Measurements from ENCODE around the gene SMIM44.

The SMIM44 gene

DNA sequence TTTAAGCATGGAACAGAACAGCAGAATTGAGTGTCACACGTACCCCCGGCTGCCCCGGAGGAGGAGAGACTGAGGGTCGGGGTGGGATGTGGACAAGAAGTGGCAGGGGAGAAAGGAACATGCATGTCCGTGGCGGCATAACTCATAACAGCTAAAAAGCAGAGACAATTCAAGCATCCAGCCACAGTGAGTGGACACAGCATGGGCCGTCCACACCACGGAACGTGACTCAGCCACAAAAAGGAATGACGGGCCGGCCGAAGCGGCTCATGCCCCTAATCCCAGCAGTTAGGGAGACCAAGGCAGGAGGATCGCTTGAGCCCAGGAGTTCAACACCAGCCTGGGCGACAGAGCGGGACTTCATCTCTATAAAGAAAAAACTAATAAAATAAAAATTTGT is 9.7 kb upstream of the SMIM44 start:
- TF ChIP-seq, protein P1, sequence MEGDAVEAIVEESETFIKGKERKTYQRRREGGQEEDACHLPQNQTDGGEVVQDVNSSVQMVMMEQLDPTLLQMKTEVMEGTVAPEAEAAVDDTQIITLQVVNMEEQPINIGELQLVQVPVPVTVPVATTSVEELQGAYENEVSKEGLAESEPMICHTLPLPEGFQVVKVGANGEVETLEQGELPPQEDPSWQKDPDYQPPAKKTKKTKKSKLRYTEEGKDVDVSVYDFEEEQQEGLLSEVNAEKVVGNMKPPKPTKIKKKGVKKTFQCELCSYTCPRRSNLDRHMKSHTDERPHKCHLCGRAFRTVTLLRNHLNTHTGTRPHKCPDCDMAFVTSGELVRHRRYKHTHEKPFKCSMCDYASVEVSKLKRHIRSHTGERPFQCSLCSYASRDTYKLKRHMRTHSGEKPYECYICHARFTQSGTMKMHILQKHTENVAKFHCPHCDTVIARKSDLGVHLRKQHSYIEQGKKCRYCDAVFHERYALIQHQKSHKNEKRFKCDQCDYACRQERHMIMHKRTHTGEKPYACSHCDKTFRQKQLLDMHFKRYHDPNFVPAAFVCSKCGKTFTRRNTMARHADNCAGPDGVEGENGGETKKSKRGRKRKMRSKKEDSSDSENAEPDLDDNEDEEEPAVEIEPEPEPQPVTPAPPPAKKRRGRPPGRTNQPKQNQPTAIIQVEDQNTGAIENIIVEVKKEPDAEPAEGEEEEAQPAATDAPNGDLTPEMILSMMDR (conservative IDR thresholded peaks at IDR 0.05; ENCODE audit: low read length), result no peak
- H3K4me3 ChIP-seq (ENCODE audit: low read length), result no peak overlapping the region
- DNase-seq (ENCODE audit: low read depth), result no peak

DNA sequence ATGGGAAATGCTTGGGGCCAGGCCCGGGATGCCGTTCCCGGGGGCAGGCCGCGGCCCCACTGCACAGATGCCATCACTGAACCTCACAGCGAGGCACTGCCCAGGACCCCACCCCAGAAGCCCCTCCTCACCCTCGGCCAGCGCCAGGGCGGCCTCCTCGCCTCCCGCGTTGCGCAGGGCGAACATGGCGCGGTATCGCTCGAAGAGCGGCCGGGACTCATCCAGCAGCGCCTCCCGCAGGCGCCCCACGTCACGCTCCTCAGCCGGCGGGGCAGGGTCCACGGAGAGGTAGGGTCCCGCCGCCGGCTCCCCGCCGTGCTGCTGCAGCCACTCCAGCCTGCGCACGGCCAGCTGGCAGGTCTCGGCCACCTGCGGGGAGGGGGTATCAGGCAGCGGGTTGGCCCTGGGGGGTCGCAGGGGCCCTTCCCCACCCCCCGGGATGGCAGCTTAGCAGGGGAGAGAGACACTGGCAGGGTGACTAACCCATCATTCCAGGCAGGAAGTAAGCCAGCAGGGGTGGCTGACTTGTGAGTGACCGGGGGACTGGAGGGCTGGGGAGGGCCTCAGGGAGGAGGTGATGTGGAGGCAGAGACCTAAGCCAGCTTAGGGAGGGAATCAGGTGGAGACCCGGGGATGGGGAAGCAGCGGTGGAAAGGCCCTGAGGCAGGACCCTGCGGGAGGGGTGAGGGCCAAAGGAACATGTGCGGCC is 9.0 kb upstream of the SMIM44 start:
- TF ChIP-seq, protein P1 (conservative IDR thresholded peaks at IDR 0.05; ENCODE audit: low read length), result no peak
- DNase-seq (ENCODE audit: low read depth), result no peak
- no peak overlapping the region for H3K4me3 ChIP-seq (ENCODE audit: low read length)

DNA sequence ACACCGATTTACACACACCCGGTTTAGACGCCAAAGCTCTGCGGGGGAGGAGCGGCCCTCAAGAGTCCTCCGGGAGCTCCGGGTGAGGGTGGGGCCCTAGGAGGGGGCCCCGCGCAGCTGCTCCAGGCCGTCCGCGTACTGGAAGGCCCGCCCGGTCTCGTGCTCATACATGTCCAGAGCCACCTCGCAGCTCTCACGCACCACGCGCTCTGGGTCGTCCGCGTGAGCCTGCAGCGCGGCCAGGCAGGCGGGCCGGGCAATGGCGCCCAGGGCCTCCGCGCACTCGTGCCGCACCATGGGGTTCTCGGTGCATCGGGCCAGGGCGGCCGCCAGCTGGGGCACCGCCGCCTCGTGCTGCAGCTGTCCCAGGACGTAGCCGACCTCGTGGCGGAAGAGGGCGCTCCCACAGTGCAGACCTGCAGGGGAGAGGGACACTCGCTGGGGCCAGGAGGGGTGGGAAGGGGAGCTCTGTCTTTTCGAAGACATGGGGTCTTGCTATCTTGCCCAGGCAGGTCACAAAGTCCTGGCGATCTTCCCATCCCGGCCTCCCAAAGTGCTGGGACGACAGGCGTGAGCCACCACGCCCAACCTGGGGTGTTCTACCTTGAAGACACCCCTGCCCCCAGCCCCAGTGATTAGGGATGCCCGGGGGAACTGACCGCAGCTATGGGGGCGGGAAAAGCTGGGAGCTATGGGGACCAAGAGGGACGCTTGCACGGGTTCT is 8.3 kb upstream of the SMIM44 start:
- H3K4me3 ChIP-seq (ENCODE audit: low read length), result no peak overlapping the region
- TF ChIP-seq, protein P1 (conservative IDR thresholded peaks at IDR 0.05; ENCODE audit: low read length), result no peak
- no peak for DNase-seq (ENCODE audit: low read depth)

DNA sequence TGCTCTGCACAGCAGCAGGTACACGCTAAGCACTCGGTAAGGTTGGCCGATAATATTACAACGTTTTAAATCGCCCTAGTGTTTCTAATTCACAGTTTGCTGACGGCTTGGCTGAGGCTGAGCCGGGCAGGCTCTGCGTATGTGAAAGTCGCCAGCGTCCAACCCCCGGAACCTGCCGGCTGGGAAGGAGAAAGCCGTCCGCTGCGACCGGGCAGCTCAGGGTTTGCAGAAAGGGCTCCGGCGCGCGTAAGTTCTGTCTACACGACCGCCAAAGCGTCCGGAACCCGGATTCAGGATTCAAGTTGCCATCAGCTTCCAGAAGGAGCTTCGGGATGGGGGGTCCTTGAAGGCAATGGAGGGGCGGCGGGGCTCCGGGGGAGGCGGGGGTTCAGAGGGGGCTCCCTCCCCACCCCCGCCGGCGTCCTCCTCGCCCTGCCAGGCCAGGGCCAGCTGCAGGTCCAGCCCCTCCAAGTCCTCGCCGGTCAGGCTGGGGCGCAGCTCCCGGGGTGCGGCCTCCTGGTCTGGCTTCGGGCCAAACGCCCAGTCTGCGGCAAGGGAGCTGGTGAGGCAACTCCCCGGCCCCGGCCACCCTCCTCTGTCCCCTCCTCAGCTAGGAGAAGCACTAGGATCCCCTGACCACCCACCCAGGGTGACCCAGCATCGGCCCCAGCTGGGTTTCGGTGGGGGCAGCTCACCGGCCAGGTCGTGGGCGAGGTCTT is 575 bp downstream of the SMIM44 start:
- TF ChIP-seq, protein P1 (conservative IDR thresholded peaks at IDR 0.05; ENCODE audit: low read length), result no peak
- no peak for DNase-seq (ENCODE audit: low read depth)
- no peak overlapping the region for H3K4me3 ChIP-seq (ENCODE audit: low read length)

DNA sequence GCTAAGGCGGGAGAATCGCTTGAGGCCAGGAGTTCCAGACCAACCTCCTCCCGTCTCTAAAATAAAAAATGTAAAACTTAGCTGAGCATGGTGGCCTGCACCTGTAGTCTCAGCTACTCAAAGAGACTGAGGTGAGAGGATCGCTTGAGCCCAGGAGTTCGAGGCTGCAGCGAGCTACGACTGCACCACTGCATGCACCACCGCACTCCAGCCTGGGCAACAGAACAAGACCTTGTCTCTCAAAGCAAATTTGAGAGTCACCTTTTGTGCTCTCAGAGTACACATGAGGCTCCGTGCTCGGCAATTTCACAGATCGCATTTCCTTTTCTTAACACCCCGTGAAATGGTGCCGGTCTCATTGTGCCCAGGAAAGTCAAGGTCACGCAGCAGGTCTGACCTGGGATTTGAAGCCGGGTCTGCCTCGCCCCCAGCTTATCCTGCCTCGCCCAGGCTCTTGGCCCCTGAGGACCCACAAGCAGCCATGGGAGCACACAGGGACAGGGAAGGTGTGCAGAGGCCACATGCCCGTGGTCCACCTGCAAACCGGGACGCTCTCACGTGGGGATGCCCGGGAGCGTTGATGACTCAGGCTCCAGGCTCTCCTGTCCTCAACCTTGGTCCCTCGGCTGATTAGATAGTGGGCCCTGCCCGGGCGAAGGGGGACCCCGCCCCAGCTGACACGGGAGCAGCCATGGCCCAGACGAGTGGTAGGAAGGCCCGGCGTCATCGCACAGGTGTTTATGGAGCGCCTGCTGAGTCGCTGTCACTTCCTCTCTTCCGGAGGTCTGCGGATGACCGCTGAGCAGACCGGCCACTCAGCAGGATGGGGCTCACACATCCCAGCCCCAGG is 1.8 kb downstream of the SMIM44 start:
- DNase-seq (ENCODE audit: low read depth), result no peak
- TF ChIP-seq, protein P1 (conservative IDR thresholded peaks at IDR 0.05; ENCODE audit: low read length), result no peak
- H3K4me3 ChIP-seq (ENCODE audit: low read length), result no peak overlapping the region

DNA sequence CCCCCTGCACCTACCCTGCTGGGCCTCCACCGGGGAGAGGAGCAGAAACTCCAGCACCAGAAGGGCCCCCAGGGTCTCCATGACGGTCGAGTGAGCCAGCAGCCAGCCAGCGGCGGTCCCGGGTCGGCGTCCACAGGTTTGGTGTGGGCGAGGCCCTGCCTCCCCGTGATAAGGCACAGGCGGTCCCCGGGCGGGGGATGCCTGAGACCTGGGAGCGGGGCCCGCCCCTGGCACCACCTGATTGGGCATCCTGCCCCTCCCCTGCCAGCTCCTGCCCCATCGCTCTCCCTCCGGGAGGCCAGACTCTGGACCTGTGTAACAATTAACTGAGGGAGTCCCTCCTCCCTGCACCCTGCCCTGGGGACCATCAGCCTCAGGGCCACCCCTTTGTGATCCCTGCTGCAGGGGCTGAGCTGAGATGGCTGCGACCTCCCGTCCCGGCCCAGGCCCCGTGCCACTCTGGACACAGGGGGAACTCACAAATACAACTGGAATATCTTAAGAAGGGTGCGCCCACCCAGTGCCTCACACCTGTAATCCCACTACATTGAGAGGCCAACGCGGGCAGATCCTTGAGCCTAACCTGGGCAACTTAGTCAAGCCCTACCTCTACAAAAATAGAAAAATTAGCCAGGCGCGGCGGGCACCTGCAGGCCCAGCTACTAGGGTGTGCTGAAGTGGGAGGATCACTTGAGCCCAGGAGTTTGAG is 2.7 kb downstream of the SMIM44 start, which contains the start of gene SMIM24:
TSS of gene SMIM24 (minus strand) at position 143 of the 709 bp plus-strand sequence. CDS start at position 81, 62 bp downstream.
- DNase-seq (ENCODE audit: low read depth), result no peak

More for the DNA sequence above, 2.7 kb downstream of the SMIM44 start, which contains the start of gene SMIM24:
- H3K4me3 ChIP-seq (ENCODE audit: low read length), result no peak within 1 kb of the TSS
- TF ChIP-seq, protein P1 (conservative IDR thresholded peaks at IDR 0.05; ENCODE audit: low read length), result no peak
